Duodenal mucosa (tissue), 2 donors: Measurements from ENCODE around the gene GALNT13.

Source experiments
- H3K27ac ChIP-seq: one replicate; pipeline ENCODE4 v1.7.0; 2013; ENCODE audit warnings: low read depth, low read length
- H3K27me3 ChIP-seq, 2 donors: one replicate each; pipeline ENCODE4 v1.7.0; 2013; ENCODE audit warnings: low read length in 2 of 2, control low read depth in 1 of 2; ENCODE audit not compliant: insufficient read depth in 2 of 2, control insufficient read depth in 1 of 2
- H3K36me3 ChIP-seq, 2 donors: one replicate each; pipeline ENCODE4 v1.7.0; 2013; ENCODE audit warnings: low read length in 2 of 2, control low read depth in 1 of 2; ENCODE audit not compliant: insufficient read depth in 2 of 2, control insufficient read depth in 1 of 2
- H3K4me1 ChIP-seq, 2 donors: one replicate each; pipeline ENCODE4 v1.7.0; 2013; ENCODE audit warnings: low read length in 2 of 2, control low read depth in 1 of 2; ENCODE audit not compliant: insufficient read depth in 2 of 2, control insufficient read depth in 1 of 2
- H3K4me3 ChIP-seq, 2 donors: one replicate each; pipeline ENCODE4 v1.7.0; 2013; ENCODE audit warnings: low read length in 2 of 2, low read depth in 1 of 2
- H3K9ac ChIP-seq, 2 donors: one replicate each; pipeline ENCODE4 v1.7.0; 2013; ENCODE audit warnings: low read length in 2 of 2, low read depth in 1 of 2
- H3K9me3 ChIP-seq, 2 donors: one replicate each; pipeline ENCODE4 v1.7.0; 2013; ENCODE audit warnings: low read length in 2 of 2, control low read depth in 1 of 2; ENCODE audit not compliant: control insufficient read depth in 1 of 2

Gene GALNT13

GRCh38 chr2:153986488-153987229 is 114.9 kb downstream of the GALNT13 start:
- Histone ChIP-seq H3K36me3 (no peaks in the 10 kb centered on the region), H3K9ac (no peak overlapping the region), H3K4me3 (no peak overlapping the region), H3K27me3 (no peaks in the 10 kb centered on the region), H3K4me1 (no peaks in the 10 kb centered on the region), H3K9me3 (no peaks in the 10 kb centered on the region), H3K27ac (no peak overlapping the region)

- Histone ChIP-seq H3K27ac (no peak overlapping the region), H3K4me3 (no peak overlapping the region), H3K9me3 (no peaks in the 10 kb centered on the region), H3K27me3 (no peaks in the 10 kb centered on the region), H3K4me1 (no peaks in the 10 kb centered on the region), H3K9ac (no peak overlapping the region), H3K36me3 (no peaks in the 10 kb centered on the region)
These were observed 119.0 kb downstream of the GALNT13 start for GRCh38 chr2:153990771-153991170.

- H3K9ac ChIP-seq: no peak overlapping the region
- peaks cover 3 to 8% of the 10 kb centered on the region in 2 donors for H3K9me3 ChIP-seq
- H3K27me3 ChIP-seq: no peaks in the 10 kb centered on the region
- H3K27ac ChIP-seq: no peak overlapping the region
- H3K36me3 ChIP-seq: no peaks in the 10 kb centered on the region
- no peak overlapping the region for H3K4me3 ChIP-seq
- H3K4me1 ChIP-seq: no peaks in the 10 kb centered on the region
These were observed 141.8 kb downstream of the GALNT13 start for GRCh38 chr2:154013514-154013913.

GRCh38 chr2:154015233-154015632 is 143.5 kb downstream of the GALNT13 start:
- H3K36me3 ChIP-seq: no peaks in the 10 kb centered on the region
- no peaks in the 10 kb centered on the region for H3K27me3 ChIP-seq
- no peak overlapping the region for H3K27ac ChIP-seq
- peaks cover 0 to 3% of the 10 kb centered on the region in 2 donors for H3K9me3 ChIP-seq
- H3K9ac ChIP-seq: no peak overlapping the region
- H3K4me1 ChIP-seq: no peaks in the 10 kb centered on the region
- no peak overlapping the region for H3K4me3 ChIP-seq

GRCh38 chr2:154029504-154029903 is 157.8 kb downstream of the GALNT13 start:
- Histone ChIP-seq H3K36me3 (no peaks in the 10 kb centered on the region), H3K9ac (no peak overlapping the region), H3K4me3 (no peak overlapping the region)

GRCh38 chr2:154032220-154032619 is 160.5 kb downstream of the GALNT13 start:
- H3K9ac ChIP-seq: no peak overlapping the region
- H3K36me3 ChIP-seq: no peaks in the 10 kb centered on the region
- H3K4me3 ChIP-seq: no peak overlapping the region
- no peaks in the 10 kb centered on the region for H3K4me1 ChIP-seq
- H3K9me3 ChIP-seq: no peaks in the 10 kb centered on the region
- no peaks in the 10 kb centered on the region for H3K27me3 ChIP-seq
- H3K27ac ChIP-seq: no peak overlapping the region

More at GRCh38 chr2:154029504-154029903, 157.8 kb downstream of the GALNT13 start:
- Histone ChIP-seq H3K4me1 (no peaks in the 10 kb centered on the region), H3K27me3 (no peaks in the 10 kb centered on the region), H3K9me3 (no peaks in the 10 kb centered on the region), H3K27ac (no peak overlapping the region)

- Histone ChIP-seq H3K9me3 (no peaks in the 10 kb centered on the region), H3K4me1 (no peaks in the 10 kb centered on the region), H3K4me3 (no peak overlapping the region), H3K27ac (no peak overlapping the region), H3K27me3 (no peaks in the 10 kb centered on the region), H3K36me3 (no peaks in the 10 kb centered on the region), H3K9ac (no peak overlapping the region)
These were observed 174.8 kb downstream of the GALNT13 start for GRCh38 chr2:154046493-154046892.

- no peak overlapping the region for H3K27ac ChIP-seq
- H3K36me3 ChIP-seq: no peaks in the 10 kb centered on the region
- no peaks in the 10 kb centered on the region for H3K27me3 ChIP-seq
- H3K9me3 ChIP-seq: no peaks in the 10 kb centered on the region
- H3K9ac ChIP-seq: no peak overlapping the region
- H3K4me3 ChIP-seq: no peak overlapping the region
- no peaks in the 10 kb centered on the region for H3K4me1 ChIP-seq
These were observed 177.2 kb downstream of the GALNT13 start for GRCh38 chr2:154048905-154049304.

- H3K4me3 ChIP-seq: no peak overlapping the region
- no peak overlapping the region for H3K27ac ChIP-seq
- no peak overlapping the region for H3K9ac ChIP-seq
These were observed 177.8 kb downstream of the GALNT13 start for GRCh38 chr2:154049561-154049960.

GRCh38 chr2:154067124-154067523 is 195.4 kb downstream of the GALNT13 start:
- H3K9me3 ChIP-seq: no peaks in the 10 kb centered on the region
- H3K27ac ChIP-seq: no peak overlapping the region
- no peak overlapping the region for H3K4me3 ChIP-seq
- no peaks in the 10 kb centered on the region for H3K36me3 ChIP-seq
- H3K9ac ChIP-seq: no peak overlapping the region
- H3K4me1 ChIP-seq: no peaks in the 10 kb centered on the region
- H3K27me3 ChIP-seq: no peaks in the 10 kb centered on the region

More at GRCh38 chr2:154049561-154049960, 177.8 kb downstream of the GALNT13 start:
- no peaks in the 10 kb centered on the region for H3K36me3 ChIP-seq
- no peaks in the 10 kb centered on the region for H3K27me3 ChIP-seq
- no peaks in the 10 kb centered on the region for H3K9me3 ChIP-seq
- no peaks in the 10 kb centered on the region for H3K4me1 ChIP-seq
